Stimulated activated naive CD8-positive, alpha-beta T cell treated with anti-CD3 and anti-CD28 coated beads, Interleukin-15, Interleukin-2, amounts not matched to agents 100 U/mL and 50 U/mL, for 24 hours (primary cell): ENCODE data around the gene SLC14A1.

Experiments used
- ATAC-seq: fragments of 150-1000 bp; cut with Tn5 transposase; one replicate; pipeline ENCODE4 v1.10.0; 2021
- DNase-seq: peaks from one replicate; pipeline ENCODE4 v3.0.0; 2021

The SLC14A1 gene

GRCh38 chr18:45801416-45802004 is 77.5 kb downstream of the SLC14A1 start:
- DNase-seq, result no peak
- ATAC-seq, result no peak
